ENCODE results near the gene DNM3. TPM values are rescaled to one million over a fixed set of nuclear protein-coding genes. Genes with fewer than 3 reads are reported as not detected.

Gene DNM3
- total and polyA plus RNA-seq, 9 of the 15 experiments (the other 6 are each of a cell fraction or from before 2014, with no cell fraction given) = 0.08 to 0.36 (median 0.22) TPM; not detected in 1

DNA sequence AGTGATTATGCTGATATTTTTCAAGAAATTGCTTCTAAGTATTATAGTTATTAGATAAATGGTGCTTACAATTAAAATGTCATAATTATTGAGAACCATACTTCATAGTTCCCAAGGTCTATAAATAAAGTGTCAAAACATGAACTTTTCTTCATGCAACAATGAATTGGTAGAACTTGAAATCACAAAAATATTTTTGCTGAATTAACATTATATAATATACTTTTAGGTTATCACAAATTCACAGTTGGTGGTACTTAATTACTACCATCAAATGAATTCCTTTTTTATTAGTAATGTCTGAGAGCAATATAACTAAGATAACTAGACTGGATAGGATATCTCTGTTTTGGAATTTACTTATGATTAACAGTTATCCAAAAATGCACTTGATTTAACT lies 4.7 kb downstream of the DNM3 start:
- no peak overlapping the region for H3K27ac ChIP-seq (ENCODE audit: extremely low read depth, low read depth, low read length)
- no peak overlapping the region for H3K4me3 ChIP-seq
- TF ChIP-seq ZNF316 (IDR thresholded peaks at IDR 0.05) (peak; percentile 84), ZNF75A (CRISPR knock-in tag; IDR thresholded peaks at IDR 0.05) (no peak), MAFG (tag; conservative IDR thresholded peaks at IDR 0.05) (0 out of 2 replicates have a peak, but pooled peaks have one; percentile 28), C11orf30 (IDR thresholded peaks at IDR 0.05; ENCODE audit: low read depth) (peak; percentile 67)
- intact Hi-C loops (cut with micrococcal nuclease) (no loop called here), in situ Hi-C loops (cut with MboI) (no loop called here)
- peaks cover 0 to 12% of the 10 kb centered on the region in 2 experiments; a peak in 3 of 5 replicates for H3K4me1 ChIP-seq (replicated peaks in 1 of 2; ENCODE audit: control insufficient read depth in 2 of 2, insufficient read depth in 2 of 2, low read length in 2 of 2)
- H2AFZ ChIP-seq (ENCODE audit: low read depth, low read length) = no peak overlapping the region
- H3K9me3 ChIP-seq (replicated peaks; ENCODE audit: control insufficient read depth, insufficient read depth, low read depth, low read length) = no peaks in the 10 kb centered on the region
- no peaks in the 10 kb centered on the region for H3K36me3 ChIP-seq (ENCODE audit: control insufficient read depth, insufficient read depth, low read length)
- ATAC-seq (no peak), DNase-seq (ENCODE audit: extremely low read depth in 1 of 4, low spot score in 3 of 4) (no peak), FAIRE-seq (no peak)
- no peak overlapping the region for H3K9ac ChIP-seq (ENCODE audit: insufficient read depth in 1 of 2, low read depth in 2 of 2, low read length in 2 of 2)
- no TSS peak for BruUV-seq (replicated peaks)
- peaks cover 9 to 11% of the 10 kb centered on the region in 2 experiments; a peak in 4 of 5 replicates for H3K27me3 ChIP-seq (ENCODE audit: control insufficient read depth in 2 of 2, insufficient read depth in 2 of 2, low read length in 2 of 2)
- H3K79me2 ChIP-seq (ENCODE audit: control insufficient read depth, insufficient read depth, low read length) = no peaks in the 10 kb centered on the region
- H3K9me1 ChIP-seq (ENCODE audit: control insufficient read depth, insufficient read depth, low read length) = no peaks in the 10 kb centered on the region
- ChIA-PET POLR2A (no interaction called here), CTCF (ENCODE audit: low intra/inter-chr PET ratio) (no interaction called here)
- H3K4me2 ChIP-seq (ENCODE audit: insufficient read depth, low read length) = no peak overlapping the region
- H4K20me1 ChIP-seq (replicated peaks; ENCODE audit: control insufficient read depth, insufficient read depth, low read length) = no peaks in the 10 kb centered on the region

DNA sequence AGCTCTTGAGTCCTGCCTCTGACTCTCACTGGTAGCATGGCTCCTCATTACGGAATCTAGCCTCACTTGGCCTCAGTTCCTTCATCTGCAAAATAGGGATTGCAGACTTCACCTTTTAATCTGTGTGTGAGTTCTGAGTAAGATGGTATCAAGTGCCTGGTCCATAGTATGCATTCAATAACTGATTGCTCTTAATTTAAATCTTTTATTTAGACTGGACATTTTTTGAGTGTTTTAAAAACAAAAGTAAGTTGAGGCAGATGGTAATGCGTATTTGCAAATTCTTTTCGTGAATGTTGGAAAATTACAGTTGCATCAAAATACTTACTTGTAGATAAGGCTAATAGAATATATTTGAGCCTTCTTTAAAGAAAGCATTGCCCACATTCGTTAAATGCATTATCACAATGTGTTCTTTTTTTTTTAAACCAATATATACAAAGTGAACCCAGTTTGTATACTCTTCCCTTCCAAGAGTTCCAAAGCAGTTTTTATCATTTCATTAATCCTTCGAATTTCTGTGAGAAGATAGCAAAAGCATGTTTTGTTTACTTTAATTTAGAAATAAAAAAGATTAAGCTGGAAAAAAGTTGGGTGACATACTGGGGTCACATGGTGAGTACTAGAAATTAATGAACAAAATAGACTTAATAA lies 8.1 kb downstream of the DNM3 start:
- DNase-seq (ENCODE audit: extremely low read depth in 1 of 4, low spot score in 3 of 4) (no peak), FAIRE-seq (no peak), ATAC-seq (no peak)
- no peaks in the 10 kb centered on the region for H3K9me3 ChIP-seq (replicated peaks; ENCODE audit: control insufficient read depth, insufficient read depth, low read depth, low read length)
- no peak overlapping the region for H3K4me3 ChIP-seq
- no peaks in the 10 kb centered on the region for H3K4me1 ChIP-seq (replicated peaks in 1 of 2; ENCODE audit: control insufficient read depth in 2 of 2, insufficient read depth in 2 of 2, low read length in 2 of 2)
- BruUV-seq (replicated peaks) = no TSS peak
- ChIA-PET POLR2A (interaction anchor here (0.8 kb wide), 1 partner anchor 7 kb away, joined by 3 read pairs; no protein-coding TSS in a partner anchor), CTCF (ENCODE audit: low intra/inter-chr PET ratio) (no interaction called here)
- peaks cover 2 to 10% of the 10 kb centered on the region in 2 experiments; a peak in 3 of 5 replicates for H3K27me3 ChIP-seq (ENCODE audit: control insufficient read depth in 2 of 2, insufficient read depth in 2 of 2, low read length in 2 of 2)
- intact Hi-C loops (cut with micrococcal nuclease) (no loop called here), in situ Hi-C loops (cut with MboI) (no loop called here)
- H4K20me1 ChIP-seq (replicated peaks; ENCODE audit: control insufficient read depth, insufficient read depth, low read length) = no peaks in the 10 kb centered on the region
- no peak for TF ChIP-seq HMGN3 (IDR thresholded peaks at IDR 0.05; ENCODE audit: borderline replicate concordance, extremely low read depth, insufficient read length, low read depth, low read length)
- TF ChIP-seq ZC3H4 (CRISPR knock-in tag; IDR thresholded peaks at IDR 0.05; ENCODE audit: borderline replicate concordance) = no peak
- TF ChIP-seq CREBBP (IDR thresholded peaks at IDR 0.05; ENCODE audit: low read depth, low read length) = peak; percentile 97
- no peak for TF ChIP-seq BHLHE40 (IDR thresholded peaks at IDR 0.05; ENCODE audit: low read length)
- no peak overlapping the region for H3K27ac ChIP-seq (ENCODE audit: extremely low read depth, low read depth, low read length)
- H3K9me1 ChIP-seq (ENCODE audit: control insufficient read depth, insufficient read depth, low read length) = no peaks in the 10 kb centered on the region
- no peaks in the 10 kb centered on the region for H3K79me2 ChIP-seq (ENCODE audit: control insufficient read depth, insufficient read depth, low read length)
- H2AFZ ChIP-seq (ENCODE audit: low read depth, low read length) = no peak overlapping the region
- 1% methylated on average over 5 of the region's 5 CpGs for WGBS (ENCODE audit: insufficient coverage, low coverage, missing lambda C conversion rate)
- H3K36me3 ChIP-seq (ENCODE audit: control insufficient read depth, insufficient read depth, low read length) = no peaks in the 10 kb centered on the region
- H3K4me2 ChIP-seq (ENCODE audit: insufficient read depth, low read length) = no peak overlapping the region
- H3K9ac ChIP-seq (ENCODE audit: insufficient read depth in 1 of 2, low read depth in 2 of 2, low read length in 2 of 2) = no peak overlapping the region
